Lung microvascular endothelial cell (primary cell): Measurements from ENCODE around the gene LYSMD4. TPM values are rescaled to one million over a fixed set of nuclear protein-coding genes. Genes with fewer than 3 reads are reported as not detected.
"Not testable (repeated sequence)": the region's sequence is repeated elsewhere in the genome, so short reads cannot be mapped to it uniquely, and the experiment has no call there.

Source experiments
- DNase-seq, 2 donors: peaks; one replicate each; pipeline versions ENCODE4 v3.0.0 to v3.0.0-alpha.2; 2010; ENCODE audit warnings: low read depth in 2 of 2
- total RNA-seq: library from RNA; depleted of rRNA; stranded (reverse); fragments of >200 nt; gene quantifications from 2 replicates; pipeline ENCODE4 v1.2.1, GENCODE V29; 2014

LYSMD4 gene
- 3.7 and 5.6 TPM in 2 replicates for total RNA-seq

DNA sequence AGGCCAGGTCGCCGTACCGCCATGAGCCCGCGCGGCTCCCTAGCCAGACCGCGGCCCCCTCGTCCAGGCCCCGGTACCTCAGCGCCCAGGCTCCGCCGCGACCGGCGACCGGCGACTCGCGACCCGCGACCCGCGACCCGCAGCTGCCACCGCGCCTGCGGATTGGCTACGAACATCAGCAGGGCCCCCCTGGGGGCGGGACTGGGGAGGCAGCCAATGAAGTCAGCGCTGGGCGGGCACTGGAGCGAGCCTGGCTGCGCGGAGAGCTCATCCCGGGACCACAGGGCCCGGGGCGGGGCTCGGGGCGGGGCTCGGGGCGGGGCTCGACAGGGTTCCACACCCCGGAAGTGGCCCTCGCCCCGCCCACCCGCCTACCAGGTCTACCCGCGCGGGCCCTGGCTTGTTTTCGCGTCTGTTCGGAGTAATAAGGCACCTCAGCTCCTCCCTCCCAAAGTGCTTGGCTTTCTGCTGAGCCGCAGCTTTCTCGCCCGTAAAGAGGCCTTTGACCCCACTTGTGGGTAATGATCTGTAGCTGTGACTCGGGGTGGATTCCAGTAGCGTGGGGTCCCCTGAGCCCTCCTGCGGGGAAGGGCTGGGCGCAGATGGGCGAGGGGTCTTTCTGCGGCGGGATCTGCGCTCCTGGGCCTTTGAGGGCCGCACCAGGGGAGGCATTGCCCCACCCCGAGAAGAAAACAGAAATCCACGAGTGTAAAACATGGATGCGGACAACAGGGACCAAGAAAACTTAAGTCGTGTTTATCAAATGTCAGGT, at the start of gene LYSMD4:
Gene LYSMD4, minus strand, starts transcription at position 170 of the 772 bp plus-strand sequence. CDS start 1,438 bp downstream, outside the sequence.
- peak; percentile 93 to 96 for DNase-seq

DNA sequence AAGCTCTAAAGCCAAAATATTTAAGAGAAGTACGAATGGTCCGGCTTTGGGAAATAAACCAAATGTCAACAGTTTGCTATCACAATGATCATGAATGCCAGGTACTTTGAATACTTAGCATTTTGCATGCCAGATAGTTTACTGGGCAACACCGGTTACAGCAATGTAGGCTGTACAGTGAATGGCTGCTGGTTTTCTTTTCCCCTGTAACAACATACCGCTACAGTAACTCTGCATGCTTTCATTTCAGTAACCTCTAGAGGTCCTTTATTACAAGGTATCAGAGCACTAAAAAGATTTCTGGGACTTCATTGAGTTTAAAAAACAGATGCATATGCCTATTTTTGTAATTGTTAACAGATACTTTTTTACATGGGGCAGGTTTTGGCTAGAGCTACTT, 48.8 kb upstream of the LYSMD4 start:
- DNase-seq, result not testable (repeated sequence)

DNA sequence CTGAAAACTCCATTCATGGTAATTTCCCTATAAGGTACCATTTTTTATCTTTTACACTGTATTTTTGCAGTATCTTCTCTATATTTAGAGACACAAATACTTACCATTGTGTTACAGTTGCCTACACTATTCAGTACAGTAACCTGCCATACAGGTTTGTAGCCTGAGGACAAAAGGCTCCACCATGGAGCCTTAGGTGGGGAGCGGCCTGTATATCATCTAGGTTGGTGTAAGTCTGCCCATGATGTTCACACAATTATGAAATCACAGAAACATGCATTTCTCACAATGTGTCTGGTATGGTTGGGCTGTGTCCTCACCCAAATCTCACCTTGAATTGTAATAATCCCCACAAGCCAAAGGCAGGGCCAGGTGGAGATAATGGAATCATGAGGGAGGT, 43.9 kb upstream of the LYSMD4 start:
- no peak for DNase-seq

DNA sequence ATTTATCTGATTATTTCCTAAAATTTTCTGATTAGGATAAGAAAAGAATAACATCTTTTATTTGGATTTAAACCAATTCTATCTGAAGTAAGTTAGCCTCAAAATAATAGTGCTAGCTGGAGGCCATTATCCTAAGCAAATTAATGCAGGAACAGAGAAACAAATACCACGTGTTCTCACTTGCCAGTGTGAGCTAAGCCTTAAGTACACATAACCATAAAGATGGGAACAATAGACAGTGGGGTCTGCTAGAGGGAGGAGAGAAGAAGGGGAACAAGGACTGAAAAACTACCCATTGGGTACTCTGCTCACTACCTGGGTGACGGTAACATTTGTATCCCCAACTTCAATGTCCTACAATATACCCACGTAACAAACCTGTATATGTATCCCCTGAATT, 31.3 kb upstream of the LYSMD4 start:
- no peak for DNase-seq

DNA sequence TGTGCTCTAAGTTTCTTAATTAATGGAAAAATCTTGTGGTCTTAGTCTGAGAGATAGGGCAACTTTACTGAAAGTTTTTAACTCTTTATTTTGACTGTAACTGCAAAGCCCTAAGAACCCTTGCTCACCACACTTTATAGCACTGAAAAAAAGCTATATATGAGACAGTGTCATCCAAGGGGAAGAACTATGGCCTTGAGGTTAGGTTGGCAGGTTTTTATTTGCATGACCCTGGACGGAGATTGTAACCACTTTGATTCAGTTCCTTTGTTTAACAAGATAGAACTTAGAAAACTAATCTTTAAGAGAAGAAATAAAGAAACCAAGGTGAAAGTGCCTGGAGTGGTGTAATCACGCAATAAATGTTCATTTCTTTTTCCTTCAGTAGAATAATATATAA, 30.6 kb upstream of the LYSMD4 start:
- no peak for DNase-seq

DNA sequence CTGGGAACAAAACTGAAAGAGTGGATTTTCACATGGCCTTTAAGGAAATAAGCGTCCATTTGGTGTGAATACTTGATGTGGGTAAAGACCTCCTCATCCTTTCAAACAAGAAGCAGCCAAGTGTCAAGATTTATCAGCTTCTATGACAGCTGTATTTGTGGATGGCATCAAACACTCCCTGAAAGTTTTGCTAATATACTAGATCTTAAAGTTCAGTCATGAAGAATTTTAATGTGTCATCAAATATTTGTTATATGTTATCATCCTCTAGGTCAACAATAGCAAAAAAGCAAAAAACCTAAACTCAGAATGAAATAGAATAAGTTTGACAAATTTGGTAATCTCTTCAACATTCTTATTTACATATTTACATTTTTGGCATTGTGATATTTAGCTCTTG, 29.1 kb upstream of the LYSMD4 start:
- no peak for DNase-seq

DNA sequence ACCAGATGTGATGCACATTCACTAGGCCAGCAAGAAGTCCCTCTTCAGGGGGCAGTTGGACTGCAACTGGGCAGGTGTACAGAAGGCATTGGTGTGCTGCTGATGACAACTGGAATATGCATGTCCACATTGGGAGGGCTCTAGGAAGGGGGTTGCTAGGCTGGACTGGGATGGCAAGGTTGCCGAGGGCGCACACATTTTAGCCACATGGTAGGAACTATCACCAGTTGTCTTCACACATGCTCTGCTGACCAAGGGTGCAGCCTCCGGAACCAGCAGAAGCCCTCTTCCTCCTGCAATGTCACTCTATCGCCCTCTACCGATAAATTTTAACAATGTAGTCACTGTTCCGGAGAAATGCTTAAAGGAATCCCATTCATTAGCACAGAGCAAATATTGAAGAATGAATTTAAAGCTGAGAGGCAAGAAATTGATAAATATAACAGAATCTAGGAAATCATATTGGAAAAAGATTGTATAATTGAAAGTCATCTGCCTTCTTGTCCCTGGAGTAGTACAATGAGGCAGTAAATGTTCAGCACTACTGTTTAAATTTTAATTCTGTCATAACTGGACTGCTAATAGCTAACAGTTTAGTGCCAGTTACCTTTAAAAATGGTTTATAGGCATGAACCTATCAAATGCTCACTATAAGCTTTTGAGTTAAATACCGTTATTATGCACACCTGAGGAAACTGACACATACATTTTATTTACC, 22.6 kb upstream of the LYSMD4 start:
- peak; percentile 67 to 75 for DNase-seq

DNA sequence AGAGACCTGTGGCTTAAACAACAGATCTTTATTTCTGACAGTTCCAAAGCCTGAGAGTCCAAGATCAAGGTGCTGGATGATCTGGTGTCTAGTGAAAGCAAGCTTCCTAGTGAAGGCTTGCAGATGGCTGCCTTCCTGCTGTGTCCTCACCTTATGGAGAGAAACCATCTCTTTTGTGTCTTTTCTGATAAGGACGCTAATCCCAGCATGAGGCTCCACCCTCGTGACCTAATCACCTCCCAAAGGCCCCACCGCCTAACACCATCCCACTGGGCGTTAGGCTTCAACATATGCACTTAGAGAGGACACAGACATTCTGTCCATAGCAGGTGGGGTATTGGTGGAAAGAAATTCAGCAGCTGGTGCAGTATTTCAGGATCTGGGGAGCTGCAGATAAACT, 19.8 kb upstream of the LYSMD4 start:
- DNase-seq, result no peak

DNA sequence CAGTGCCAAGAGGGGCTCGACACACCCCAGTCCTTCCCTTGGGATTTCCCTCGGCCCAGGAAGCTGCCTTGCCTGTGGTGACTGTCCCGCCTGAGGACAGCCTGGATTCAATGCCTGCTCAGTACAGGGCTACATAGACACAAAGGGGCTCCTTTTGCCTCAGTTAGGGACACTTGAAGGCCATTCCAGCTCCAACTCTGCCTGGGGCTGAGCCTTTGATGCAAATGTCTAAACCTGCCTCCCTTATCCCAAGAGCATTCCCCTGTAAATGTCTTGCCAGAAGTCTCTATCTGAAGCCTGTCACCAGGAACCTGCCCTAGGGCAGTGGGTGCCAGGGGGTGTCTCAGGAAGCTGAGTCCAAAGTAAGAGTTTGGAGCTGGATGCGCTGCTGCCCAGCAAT, 19.3 kb upstream of the LYSMD4 start:
- DNase-seq, result no peak

DNA sequence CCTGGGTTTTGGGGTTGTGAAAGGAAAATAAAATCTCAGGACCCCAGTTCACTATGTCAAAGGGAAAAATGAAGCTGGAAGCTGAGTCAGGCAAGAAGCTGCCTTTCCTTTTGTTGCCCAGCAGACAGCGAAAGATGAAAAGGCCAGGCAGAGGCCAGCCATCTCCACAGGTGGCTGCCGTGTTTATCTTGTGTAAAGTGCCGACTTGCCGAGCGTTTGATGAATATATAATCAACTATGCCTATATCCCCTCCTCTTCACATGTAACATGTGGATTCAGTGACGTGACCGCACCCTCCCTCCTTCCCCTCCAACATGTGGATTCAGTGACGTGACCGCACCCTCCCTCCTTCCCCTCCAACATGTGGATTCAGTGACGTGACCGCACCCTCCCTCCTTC, 17.1 kb upstream of the LYSMD4 start:
- not testable (repeated sequence) for DNase-seq

DNA sequence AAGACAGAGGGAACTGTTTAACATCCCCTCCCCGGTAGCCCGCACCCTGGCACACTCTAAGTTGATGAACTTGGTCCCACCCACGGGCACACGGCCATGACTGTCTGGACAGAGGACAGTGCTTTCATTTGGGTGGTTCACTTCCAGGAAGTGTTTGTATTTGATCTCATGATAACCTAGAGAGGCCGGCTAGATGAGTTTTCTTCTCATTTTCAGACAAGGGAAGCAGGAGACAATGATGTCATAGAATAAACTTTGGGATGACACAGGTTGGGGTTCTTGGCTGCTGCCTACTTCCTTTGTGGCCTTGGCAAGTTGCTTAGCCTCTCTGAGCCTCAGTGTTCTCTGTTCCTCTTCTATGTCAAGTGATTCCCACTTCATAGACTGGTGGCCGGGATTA, 16.1 kb upstream of the LYSMD4 start:
- DNase-seq, result peak; percentile 17 to 26

DNA sequence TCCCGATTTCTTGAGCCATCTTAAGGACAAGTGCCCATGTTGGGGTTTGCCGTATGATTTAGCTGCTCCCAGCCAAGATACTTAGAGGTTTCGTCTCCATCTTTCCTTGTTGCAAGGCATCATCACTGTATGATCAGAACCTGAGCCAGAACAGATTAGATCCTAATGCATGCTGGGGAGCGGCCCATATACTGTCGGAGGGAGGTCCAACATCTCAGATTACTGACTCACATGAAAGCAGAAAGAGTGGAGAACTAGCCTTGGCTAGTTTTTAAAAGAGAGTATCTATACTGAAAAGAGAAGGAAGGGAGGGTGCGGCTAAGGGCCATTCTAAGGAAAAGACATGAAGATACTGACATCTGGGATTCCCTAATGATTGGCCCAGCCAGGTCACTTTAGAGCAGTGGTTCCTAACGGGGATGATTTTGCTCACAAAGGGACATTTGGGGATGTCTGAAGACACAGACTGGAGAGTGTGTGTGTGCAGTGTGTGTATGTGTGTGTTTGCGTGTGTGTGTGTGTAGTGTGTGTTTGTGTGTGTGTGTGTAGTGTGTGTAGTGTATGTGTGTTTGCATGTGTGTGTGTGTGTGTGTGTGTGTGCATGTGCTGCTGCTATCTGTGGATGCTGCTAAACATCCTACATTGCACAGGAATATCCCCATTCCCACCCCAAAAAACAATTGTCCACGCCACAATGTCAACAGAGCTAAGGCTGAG, 12.3 kb upstream of the LYSMD4 start:
- no peak for DNase-seq

DNA sequence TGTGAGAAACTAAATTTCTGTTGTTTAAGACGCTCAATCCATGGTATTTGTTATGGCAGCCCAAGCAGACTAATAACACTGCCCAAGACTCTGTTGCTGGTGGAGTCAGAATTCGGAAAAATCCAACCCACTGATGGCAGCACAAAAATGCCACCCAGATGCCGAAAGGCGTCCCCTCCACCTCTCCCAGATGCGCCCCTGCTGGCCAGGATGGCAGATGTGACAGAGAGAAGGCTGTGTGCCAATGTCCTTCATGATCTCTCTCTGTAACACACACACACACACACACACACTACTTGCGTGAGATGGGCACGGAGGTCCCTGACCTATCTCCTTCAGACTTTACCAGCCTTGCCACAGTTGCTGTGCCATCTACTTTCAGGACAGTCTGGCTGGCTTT, 10.9 kb upstream of the LYSMD4 start:
- DNase-seq, result no peak

DNA sequence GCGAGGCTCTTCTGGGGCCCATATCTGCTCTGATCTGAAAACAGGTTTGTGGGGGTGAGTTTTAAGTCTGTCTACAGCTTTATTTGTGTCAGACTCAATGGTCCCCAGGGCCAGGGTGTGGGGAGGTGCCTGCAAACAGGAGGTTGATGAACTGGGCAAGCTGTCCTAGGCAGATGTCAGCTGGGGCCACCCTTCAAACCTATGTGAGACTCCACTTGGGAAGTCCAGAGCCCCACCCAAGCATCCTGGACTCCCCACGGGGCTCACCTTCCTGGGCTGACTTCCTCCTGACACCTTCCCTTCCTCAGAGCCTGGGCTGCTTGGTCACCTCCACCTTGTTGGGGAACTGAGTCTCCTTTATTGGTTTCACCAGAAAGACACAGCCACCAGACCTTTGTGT, 8.6 kb upstream of the LYSMD4 start:
- DNase-seq, result no peak

DNA sequence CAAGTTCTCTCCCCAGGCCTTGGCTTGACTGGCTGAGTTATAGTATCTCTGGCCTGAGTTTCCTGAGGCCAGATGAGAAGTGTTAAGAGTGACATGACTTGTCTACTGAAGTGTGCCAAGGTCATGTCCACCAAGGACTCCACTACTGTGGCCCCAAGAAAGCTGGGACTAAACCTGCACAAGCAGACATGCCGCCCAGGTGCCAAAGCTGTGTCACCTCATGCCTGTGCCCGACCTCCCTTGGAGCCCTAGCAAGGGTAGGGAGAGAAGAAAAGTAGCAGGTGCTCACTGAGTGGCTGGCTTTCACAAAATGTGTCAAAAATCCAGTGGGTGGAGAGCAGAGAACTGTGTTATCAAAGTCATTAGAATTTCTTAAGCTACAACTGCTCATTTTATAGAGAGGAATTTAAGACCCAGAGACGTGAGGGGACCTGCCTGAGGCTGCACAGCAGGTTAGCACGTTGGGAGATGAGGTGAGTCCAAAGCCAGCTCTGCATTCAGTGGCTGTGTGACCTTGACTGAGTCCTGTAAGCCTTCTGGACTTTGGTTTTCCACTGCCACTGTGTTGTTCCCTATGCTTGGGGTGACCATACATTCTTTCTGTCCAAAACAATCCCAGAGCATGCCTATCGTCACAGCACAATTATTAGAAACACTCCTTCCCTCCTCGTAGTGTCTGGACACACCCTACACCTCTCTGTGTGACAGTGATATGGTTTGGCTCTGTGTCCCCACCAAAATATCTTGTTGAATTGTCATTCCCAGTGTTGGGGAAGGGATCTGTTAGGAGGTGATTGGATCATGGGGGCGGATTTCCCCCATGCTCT, 5.0 kb upstream of the LYSMD4 start:
- DNase-seq, result no peak

DNA sequence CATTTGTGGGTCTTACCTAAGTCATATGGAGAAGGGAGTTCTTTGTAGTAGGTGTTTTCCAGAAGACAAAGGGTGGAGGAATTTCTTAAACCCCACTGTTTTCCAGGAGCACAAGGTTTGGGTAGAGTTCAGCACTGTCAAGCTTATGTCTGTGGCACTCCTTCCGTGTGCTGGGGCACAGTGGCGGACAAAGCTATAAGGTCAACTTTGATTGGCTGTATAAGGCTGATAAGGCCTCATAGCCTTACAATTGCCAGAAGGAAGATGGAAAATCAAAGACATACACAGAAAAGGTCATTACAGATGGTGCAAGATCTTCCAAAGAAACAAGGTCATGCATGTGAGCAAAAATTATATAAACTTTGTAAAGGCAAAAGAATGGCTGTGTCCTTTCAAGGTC, 3.5 kb upstream of the LYSMD4 start:
- no peak for DNase-seq

DNA sequence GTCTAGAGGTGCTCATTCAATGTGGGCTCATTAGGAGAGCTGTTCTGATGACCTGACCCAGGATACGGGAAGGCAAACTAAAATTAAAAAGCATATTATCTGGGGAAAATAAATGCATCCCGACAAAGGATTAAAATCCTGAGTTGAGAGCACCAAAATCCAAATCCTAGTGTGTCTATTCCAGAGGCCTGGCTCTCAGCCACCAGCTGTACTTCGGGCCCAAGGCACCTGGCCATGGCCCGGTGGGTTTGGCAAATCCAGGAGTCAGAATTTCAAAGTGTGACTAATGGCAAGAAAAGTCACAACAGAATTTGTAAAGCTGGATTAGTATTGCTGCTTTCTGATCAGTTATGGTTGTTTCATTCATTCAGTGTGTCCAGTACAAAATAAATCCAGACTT, 2.6 kb upstream of the LYSMD4 start:
- DNase-seq, result no peak

DNA sequence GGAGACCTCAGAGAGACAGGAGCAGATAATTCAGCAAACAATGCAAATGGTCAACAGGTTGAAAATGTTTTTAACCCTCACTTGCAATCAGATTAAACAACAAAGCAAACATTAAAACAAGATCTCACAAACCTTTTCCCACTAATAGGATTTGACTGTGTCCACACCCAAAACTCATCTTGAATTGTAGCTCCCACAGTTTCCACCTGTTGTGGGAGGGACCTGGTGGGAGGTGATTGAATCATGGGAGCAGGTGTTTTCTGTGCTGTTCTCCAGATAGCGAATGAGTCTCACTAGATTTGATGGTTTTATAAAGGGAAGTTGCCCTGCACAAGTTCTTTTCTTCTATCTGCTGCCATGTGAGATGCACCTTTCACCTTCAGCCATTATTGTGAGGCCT, 1.3 kb upstream of the LYSMD4 start:
- DNase-seq, result no peak

DNA sequence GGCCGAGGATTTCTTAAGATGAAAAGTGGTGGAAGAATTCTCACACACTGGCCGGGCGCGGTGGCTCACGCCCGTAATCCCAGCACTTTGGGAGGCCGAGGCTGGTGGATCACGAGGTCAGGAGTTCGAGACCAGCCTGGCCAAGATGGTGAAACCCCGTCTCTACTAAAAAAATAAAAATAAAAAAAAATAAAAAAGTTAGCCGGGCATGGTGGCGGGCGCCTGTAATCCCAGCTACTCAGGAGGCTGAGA, 729 bp upstream of the LYSMD4 start:
- DNase-seq, result not testable (repeated sequence)

DNA sequence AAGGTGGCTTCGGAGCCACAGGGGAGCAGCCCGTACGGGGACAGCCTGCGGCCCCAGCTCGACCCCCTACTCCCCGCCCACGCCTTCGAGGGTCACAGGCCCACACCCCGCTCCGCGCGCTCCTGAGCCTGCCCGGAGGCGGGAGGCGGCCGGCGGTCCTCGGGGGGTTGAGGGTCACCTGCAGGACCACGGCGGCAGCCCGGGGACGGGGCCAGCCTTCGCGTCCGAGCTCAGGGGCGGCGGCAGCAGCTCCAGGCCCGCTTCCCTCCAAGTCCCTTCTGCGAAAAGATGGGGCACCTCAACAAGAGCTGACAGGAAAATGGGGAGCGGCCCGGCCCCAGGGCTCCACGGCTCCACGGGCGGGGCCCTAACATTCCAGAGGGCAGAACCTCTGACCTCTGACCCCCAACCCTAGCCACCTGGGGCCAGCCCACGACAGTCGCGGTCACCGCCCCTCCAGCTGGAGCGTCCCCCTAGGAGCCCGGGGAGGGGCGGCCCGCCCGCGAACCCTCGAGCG, 428 bp downstream of the LYSMD4 start:
- peak; percentile 14 to 21 for DNase-seq

DNA sequence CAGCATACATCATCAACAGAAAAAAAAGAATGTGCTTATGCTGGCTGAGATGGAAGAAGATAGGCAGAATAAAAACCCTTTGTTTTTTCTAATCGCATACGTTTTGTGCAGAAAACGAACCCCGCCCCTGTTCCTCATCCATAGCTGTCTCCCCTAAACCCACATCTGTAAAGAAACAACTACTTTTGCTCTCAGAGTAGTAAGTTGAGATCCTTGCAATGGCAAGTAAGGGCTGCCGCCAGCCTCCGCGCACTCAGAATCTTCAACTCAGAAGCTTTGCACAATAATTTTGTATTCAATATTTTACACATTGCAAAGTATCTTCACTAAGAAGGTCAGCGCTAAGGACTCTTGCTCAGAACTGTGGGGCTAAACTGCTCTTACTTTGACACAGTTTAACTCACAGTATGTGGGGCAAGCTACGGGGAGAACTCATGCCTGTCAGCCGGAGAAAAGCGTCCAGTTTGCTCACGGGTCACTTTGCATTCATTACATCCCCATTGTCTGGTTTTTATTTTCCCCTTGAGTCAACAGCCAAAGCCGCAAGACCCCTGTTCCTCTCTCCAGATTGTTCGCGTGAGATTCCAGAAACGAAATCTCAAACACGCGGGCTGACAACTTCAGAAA, 1.0 kb downstream of the LYSMD4 start:
- DNase-seq, result peak in 1 of 2 donors; percentile 14
